Keratinocyte (primary cell): Measurements from ENCODE around the gene DNAJA4. TPM values are rescaled to one million over a fixed set of nuclear protein-coding genes. Genes with fewer than 3 reads are reported as not detected.

Source experiments
- DNase-seq: peaks from one replicate; pipeline ENCODE4 v3.0.0-alpha.2; 2011; ENCODE audit warnings: low read depth, missing footprints, low spot score
- FAIRE-seq: peaks from 2 replicates; lab custom pipeline; 2011; peaks lifted over from hg19 to GRCh38; lab: Jason Lieb, UNC
- H2AFZ ChIP-seq: 2 replicates; pipeline ENCODE4 v1.6.0; 2012; ENCODE audit warnings: low read length, control low read depth, inconsistent platforms; ENCODE audit not compliant: control insufficient read depth
- H3K27ac ChIP-seq: 2 replicates; pipeline ENCODE4 v1.5.1; 2011; ENCODE audit warnings: low read length; ENCODE audit not compliant: control insufficient read depth, insufficient read depth
- H3K27me3 ChIP-seq: 3 replicates; pipeline ENCODE4 v1.6.0; 2011; ENCODE audit warnings: low read length; ENCODE audit not compliant: control insufficient read depth, insufficient read depth; ENCODE audit errors: extremely low read depth
- H3K36me3 ChIP-seq, 2 experiments: 2 replicates in 1 of 2; 3 replicates in 1 of 2; pipeline ENCODE4 v1.5.1; 2011; ENCODE audit warnings: low read length in 2 of 2, mild to moderate bottlenecking in 1 of 2; ENCODE audit not compliant: control insufficient read depth in 2 of 2, insufficient read depth in 2 of 2; ENCODE audit errors: extremely low read depth in 1 of 2
- H3K4me1 ChIP-seq: 3 replicates; pipeline ENCODE4 v1.5.1; 2011; ENCODE audit warnings: low read length; ENCODE audit not compliant: control insufficient read depth, insufficient read depth; ENCODE audit errors: extremely low read depth
- H3K4me2 ChIP-seq: 3 replicates; pipeline ENCODE4 v1.6.0; 2011; ENCODE audit warnings: low read depth, low read length; ENCODE audit not compliant: control insufficient read depth, insufficient read depth; ENCODE audit errors: extremely low read depth
- H3K4me3 ChIP-seq, 3 experiments: fragments of 200-600 bp in 1 of 3; sonication (generic) in 1 of 3; 2 replicates in 2 of 3; 3 replicates in 1 of 3; pipeline ENCODE4 v1.5.1; 2011 to 2016; ENCODE audit warnings: low read length in 3 of 3, mild to moderate bottlenecking in 3 of 3, control low read depth in 2 of 3, inconsistent platforms in 1 of 3, low read depth in 1 of 3, mixed read lengths in 1 of 3, mixed run types in 1 of 3, moderate library complexity in 1 of 3; ENCODE audit not compliant: control insufficient read depth in 2 of 3, insufficient read depth in 2 of 3; ENCODE audit errors: extremely low read depth in 1 of 3
- H3K79me2 ChIP-seq: 2 replicates; pipeline ENCODE4 v1.6.0; 2012; ENCODE audit warnings: low read length; ENCODE audit not compliant: control insufficient read depth, insufficient read depth
- H3K9ac ChIP-seq: 3 replicates; pipeline ENCODE4 v1.6.0; 2011; ENCODE audit warnings: low read length; ENCODE audit not compliant: control insufficient read depth, insufficient read depth; ENCODE audit errors: extremely low read depth
- H3K9me1 ChIP-seq: 3 replicates; pipeline ENCODE4 v1.6.0; 2011; ENCODE audit warnings: low read length; ENCODE audit not compliant: control insufficient read depth, insufficient read depth; ENCODE audit errors: extremely low read depth
- H3K9me3 ChIP-seq: 2 replicates; pipeline ENCODE4 v1.5.1; 2012; ENCODE audit warnings: low read depth, low read length; ENCODE audit not compliant: control insufficient read depth
- H4K20me1 ChIP-seq: 3 replicates; pipeline ENCODE4 v1.6.0; 2011; ENCODE audit warnings: low read length; ENCODE audit not compliant: control insufficient read depth, insufficient read depth; ENCODE audit errors: extremely low read depth
- CTCF ChIP-seq, 3 experiments: IDR thresholded peaks in 1 of 3; conservative IDR thresholded peaks in 1 of 3; optimal IDR thresholded peaks in 1 of 3; 2 replicates in 2 of 3; 3 replicates in 1 of 3; pipeline versions ENCODE3 to v1.5.1; 2011; ENCODE audit warnings: low read length in 3 of 3, mild to moderate bottlenecking in 3 of 3, moderate library complexity in 2 of 3, control low read depth in 1 of 3, inconsistent platforms in 1 of 3; ENCODE audit not compliant: insufficient read depth in 2 of 3; ENCODE audit errors: extremely low read depth in 1 of 3
- EZH2 ChIP-seq: IDR thresholded peaks from one replicate; pipeline ENCODE4 v1.6.1; 2012; ENCODE audit warnings: inconsistent platforms, mild to moderate bottlenecking, low read length, moderate library complexity
- dilution Hi-C: fragments of 300-500 bp; cut with MboI; formaldehyde crosslinking; loops from one replicate; pipeline ENCODE4 v1.7.0; 2020; ENCODE audit warnings: low sequenced_read_pairs; ENCODE audit not compliant: extremely low pct_ligation_motif_present
- polyA plus RNA-seq, 5 experiments: library from polyadenylated mRNA; depleted of rRNA in 3 of 5; stranded (reverse) in 3 of 5; stranded (forward) in 1 of 5; unstranded in 1 of 5; fragments of >200 nt; gene quantifications; 1 replicate in 1 of 5; 2 replicates in 3 of 5; 3 replicates in 1 of 5; pipeline versions ENCODE4 v1.2.1 to v1.2.3, GENCODE V29; 2011 to 2012; ENCODE audit warnings: missing spikeins in 2 of 5, low read depth in 1 of 5, low replicate concordance in 1 of 5

The DNAJA4 gene
- polyA plus RNA-seq, 1 donor (not counting 4 experiments of a cell fraction or from before 2014, with no cell fraction given) = 4.1 TPM

- dilution Hi-C loops = no loop called here
- TF ChIP-seq EZH2 (no peak), CTCF (optimal IDR thresholded peaks at IDR 0.05 in 1 of 3, IDR thresholded peaks at IDR 0.05 in 1 of 3, conservative IDR thresholded peaks at IDR 0.05 in 1 of 3; ENCODE audit: extremely low read depth in 1 of 3, insufficient read depth in 2 of 3, low read length in 3 of 3) (no peak)
- Histone ChIP-seq H3K27me3 (no peaks in the 10 kb centered on the region), H4K20me1 (no peaks in the 10 kb centered on the region), H3K9ac (no peak overlapping the region), H3K79me2 (no peaks in the 10 kb centered on the region), H3K27ac (no peak overlapping the region), H3K4me3 (peak overlapping the region in 1 of 3 experiments; percentile 68), H3K4me2 (peak overlapping the region; percentile 80), H3K36me3 (no peaks in the 10 kb centered on the region), H2AFZ (no peak overlapping the region), H3K9me1 (no peaks in the 10 kb centered on the region), H3K9me3 (no peaks in the 10 kb centered on the region), H3K4me1 (peaks cover 18% of the 10 kb centered on the region)
- peak; percentile 61 for FAIRE-seq
- peak; percentile 13 for DNase-seq
Observed at GRCh38 chr15:78265752-78266224, 1.4 kb downstream of the DNAJA4 start.

- TF ChIP-seq EZH2 (no peak), CTCF (optimal IDR thresholded peaks at IDR 0.05 in 1 of 3, IDR thresholded peaks at IDR 0.05 in 1 of 3, conservative IDR thresholded peaks at IDR 0.05 in 1 of 3; ENCODE audit: extremely low read depth in 1 of 3, insufficient read depth in 2 of 3, low read length in 3 of 3) (no peak)
- Histone ChIP-seq H3K27ac (no peak overlapping the region), H3K79me2 (no peaks in the 10 kb centered on the region)
Observed at GRCh38 chr15:78266229-78266628, 1.9 kb downstream of the DNAJA4 start.

More at GRCh38 chr15:78266229-78266628, 1.9 kb downstream of the DNAJA4 start:
- dilution Hi-C loops = no loop called here
- Histone ChIP-seq H4K20me1 (no peaks in the 10 kb centered on the region), H3K9ac (peak overlapping the region; percentile 0), H3K4me2 (peak overlapping the region; percentile 80), H3K9me1 (no peaks in the 10 kb centered on the region), H3K36me3 (no peaks in the 10 kb centered on the region), H3K9me3 (no peaks in the 10 kb centered on the region), H2AFZ (no peak overlapping the region), H3K4me1 (peaks cover 18% of the 10 kb centered on the region), H3K4me3 (no peak overlapping the region), H3K27me3 (no peaks in the 10 kb centered on the region)
- no peak for FAIRE-seq
- DNase-seq = no peak
